Right atrium auricular region (tissue), 2 donors: ENCODE results near the gene CHTF18. TPM values are rescaled to one million over a fixed set of nuclear protein-coding genes. Genes with fewer than 3 reads are reported as not detected.

Source experiments
- DNase-seq: peaks from one replicate; pipeline ENCODE4 v3.0.0-alpha.2; 2019; ENCODE audit warnings: low spot score
- H3K27ac ChIP-seq, 2 donors: fragments of 200-600 bp; sonication (generic); 1 replicate in 1 of 2; 2 replicates in 1 of 2; pipeline ENCODE4 v1.5.1; 2016 to 2019
- H3K27me3 ChIP-seq, 2 donors: fragments of 200-600 bp; sonication (generic); one replicate each; pipeline versions ENCODE4 v1.5.1 to v1.6.0; 2017 to 2019
- H3K36me3 ChIP-seq: fragments of 200-600 bp; sonication (generic); one replicate; pipeline ENCODE4 v1.5.1; 2016
- H3K4me1 ChIP-seq, 2 donors: fragments of 200-600 bp; sonication (generic); one replicate each; pipeline versions ENCODE4 v1.5.1 to v1.6.0; 2017 to 2019
- H3K4me3 ChIP-seq, 2 donors: fragments of 200-600 bp; sonication (generic); 1 replicate in 1 of 2; 2 replicates in 1 of 2; pipeline ENCODE4 v1.5.1; 2017 to 2019; ENCODE audit warnings: mild to moderate bottlenecking in 1 of 2, moderate library complexity in 1 of 2
- H3K9me3 ChIP-seq, 2 donors: fragments of 200-600 bp; sonication (generic); one replicate each; pipeline ENCODE4 v1.5.1; 2019
- total RNA-seq, 2 donors: library from RNA; depleted of rRNA; stranded (reverse); fragments of >200 nt; gene quantifications; one replicate each; pipeline ENCODE4 v1.1.0, GENCODE V29; 2016
- TF ChIP-seq, protein P1 (sequence below), 2 donors: fragments of 200-600 bp; sonication (generic); IDR thresholded peaks; one replicate each; pipeline ENCODE4 v1.5.1; 2019; ENCODE audit warnings: antibody characterized with exemption in 2 of 2

CHTF18 gene
- total RNA-seq, 2 donors from 2014 or later: 1.8 to 2.3 TPM

DNA sequence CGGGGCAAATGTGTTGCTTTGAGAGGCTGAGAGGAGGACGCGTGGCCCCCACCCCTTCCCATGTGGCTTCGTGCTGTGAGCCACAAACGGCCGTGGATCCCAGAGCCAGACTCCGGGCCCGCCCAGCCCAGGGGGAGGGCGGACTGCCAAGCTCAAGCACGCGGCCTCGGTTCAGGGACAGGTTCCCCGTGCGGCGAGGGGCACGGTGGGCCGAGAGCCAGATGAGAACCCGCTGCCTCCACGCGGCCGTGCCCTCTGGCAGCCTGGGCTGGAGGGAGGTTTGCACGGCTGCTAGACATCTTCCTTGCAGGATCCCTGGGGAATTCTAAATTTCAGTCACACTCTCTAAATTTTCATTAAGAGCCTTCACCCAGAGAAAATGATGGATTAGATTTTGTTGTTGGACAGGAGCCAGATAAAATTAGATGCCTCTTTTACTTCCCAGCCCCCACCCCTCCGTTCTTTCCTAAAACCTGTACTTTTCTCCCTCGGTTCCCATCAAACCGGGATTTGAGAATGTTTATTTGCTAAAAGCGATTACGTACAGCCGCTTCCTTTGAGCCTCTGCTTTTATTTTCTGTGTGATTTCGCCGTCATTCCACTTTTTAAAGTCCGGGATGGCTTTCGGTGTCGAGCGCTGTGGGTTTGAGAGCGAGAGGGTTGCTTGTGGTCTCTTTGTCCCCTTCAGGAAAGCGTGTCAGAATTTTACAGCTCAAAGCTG is 37.1 kb downstream of the CHTF18 start:
- H3K4me1 ChIP-seq: no peaks in the 10 kb centered on the region
- no peaks in the 10 kb centered on the region for H3K36me3 ChIP-seq
- DNase-seq: no peak
- TF ChIP-seq, protein P1, sequence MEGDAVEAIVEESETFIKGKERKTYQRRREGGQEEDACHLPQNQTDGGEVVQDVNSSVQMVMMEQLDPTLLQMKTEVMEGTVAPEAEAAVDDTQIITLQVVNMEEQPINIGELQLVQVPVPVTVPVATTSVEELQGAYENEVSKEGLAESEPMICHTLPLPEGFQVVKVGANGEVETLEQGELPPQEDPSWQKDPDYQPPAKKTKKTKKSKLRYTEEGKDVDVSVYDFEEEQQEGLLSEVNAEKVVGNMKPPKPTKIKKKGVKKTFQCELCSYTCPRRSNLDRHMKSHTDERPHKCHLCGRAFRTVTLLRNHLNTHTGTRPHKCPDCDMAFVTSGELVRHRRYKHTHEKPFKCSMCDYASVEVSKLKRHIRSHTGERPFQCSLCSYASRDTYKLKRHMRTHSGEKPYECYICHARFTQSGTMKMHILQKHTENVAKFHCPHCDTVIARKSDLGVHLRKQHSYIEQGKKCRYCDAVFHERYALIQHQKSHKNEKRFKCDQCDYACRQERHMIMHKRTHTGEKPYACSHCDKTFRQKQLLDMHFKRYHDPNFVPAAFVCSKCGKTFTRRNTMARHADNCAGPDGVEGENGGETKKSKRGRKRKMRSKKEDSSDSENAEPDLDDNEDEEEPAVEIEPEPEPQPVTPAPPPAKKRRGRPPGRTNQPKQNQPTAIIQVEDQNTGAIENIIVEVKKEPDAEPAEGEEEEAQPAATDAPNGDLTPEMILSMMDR (IDR thresholded peaks at IDR 0.05): no peak
- H3K27ac ChIP-seq: no peak overlapping the region
- H3K9me3 ChIP-seq: no peaks in the 10 kb centered on the region
- H3K4me3 ChIP-seq: no peak overlapping the region
- no peaks in the 10 kb centered on the region for H3K27me3 ChIP-seq

DNA sequence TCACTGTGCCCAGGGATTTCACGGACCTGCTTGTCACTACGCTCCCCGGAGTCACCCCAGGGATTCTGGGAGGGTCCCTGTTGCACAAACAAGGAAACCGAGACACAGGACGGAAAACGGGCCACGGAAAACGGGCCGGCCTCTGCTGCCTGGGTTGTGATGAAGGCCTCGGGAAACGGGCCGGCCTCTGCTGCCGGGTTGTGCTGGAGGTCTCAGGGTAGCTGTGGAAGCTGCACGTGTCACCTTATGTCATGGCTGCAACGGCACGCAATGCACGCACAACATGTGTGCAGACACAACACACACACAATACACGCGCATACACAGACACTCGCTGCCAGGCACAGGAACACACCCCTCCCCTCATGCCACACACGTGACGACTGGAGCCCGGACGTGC is 39.1 kb downstream of the CHTF18 start:
- TF ChIP-seq, protein P1 (IDR thresholded peaks at IDR 0.05): no peak
- DNase-seq: no peak
- Histone ChIP-seq H3K4me3 (no peak overlapping the region), H3K4me1 (no peaks in the 10 kb centered on the region), H3K27ac (no peak overlapping the region), H3K27me3 (no peaks in the 10 kb centered on the region), H3K36me3 (no peaks in the 10 kb centered on the region), H3K9me3 (no peaks in the 10 kb centered on the region)

DNA sequence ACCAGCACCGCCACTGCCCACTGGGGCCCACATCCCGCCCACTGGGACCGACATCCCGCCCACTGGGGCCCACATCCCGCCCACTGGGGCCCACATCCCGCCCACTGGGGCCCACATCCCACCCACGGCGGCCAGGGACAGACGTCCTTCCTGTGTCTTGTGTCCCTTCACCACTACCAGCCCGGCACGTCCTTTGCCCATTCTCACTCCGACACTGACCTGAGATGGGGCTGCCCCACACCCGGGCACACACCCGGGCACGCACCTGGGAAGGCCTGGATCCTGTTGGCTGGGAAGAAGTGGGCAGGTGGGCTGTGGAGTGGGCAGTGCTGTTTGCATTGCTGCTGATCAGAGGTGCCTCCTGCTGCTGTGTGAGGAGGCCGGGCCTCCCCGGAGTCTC is 40.5 kb downstream of the CHTF18 start:
- Histone ChIP-seq H3K27ac (no peak overlapping the region), H3K4me3 (no peak overlapping the region), H3K4me1 (no peaks in the 10 kb centered on the region), H3K9me3 (no peaks in the 10 kb centered on the region), H3K27me3 (no peaks in the 10 kb centered on the region), H3K36me3 (no peaks in the 10 kb centered on the region)
- DNase-seq: no peak
- TF ChIP-seq, protein P1 (IDR thresholded peaks at IDR 0.05): no peak

DNA sequence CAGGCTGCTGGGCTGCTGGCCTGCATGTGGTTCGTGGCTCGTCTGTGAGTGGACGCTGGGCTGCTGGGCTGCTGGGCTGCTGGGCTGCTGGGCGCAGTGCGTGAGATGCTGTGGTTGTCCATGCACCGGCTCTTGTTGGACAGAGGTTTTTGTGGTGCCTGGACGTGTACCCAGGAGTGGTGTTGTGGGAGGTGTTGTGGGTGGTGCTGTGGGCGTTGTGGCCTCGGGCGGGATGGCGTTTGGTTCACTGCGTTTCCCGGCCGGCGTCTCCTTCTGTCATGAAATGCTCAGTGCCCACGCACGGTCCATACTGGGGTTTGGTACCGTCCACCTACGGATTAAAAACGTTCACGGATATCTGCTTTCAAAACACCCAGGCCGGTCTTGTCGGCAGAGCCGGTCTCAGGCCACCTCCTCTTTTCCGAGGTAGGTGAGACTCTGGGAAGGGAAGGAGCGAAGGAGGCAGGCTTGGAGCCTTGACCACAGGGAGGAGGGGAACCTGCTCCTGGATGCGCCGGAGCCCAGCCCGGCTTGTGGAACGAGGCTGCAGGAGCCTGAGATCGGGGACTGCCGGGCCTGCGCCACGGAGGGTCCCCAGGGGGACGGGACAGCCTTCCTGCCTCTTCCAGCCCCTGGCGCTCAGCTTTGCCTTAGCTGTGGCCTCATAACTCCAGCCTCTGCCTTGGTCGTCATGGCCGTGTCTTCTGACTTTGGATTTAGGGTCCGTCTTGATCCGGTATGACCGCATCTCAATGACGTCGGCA is 41.9 kb downstream of the CHTF18 start:
- Histone ChIP-seq H3K4me1 (no peaks in the 10 kb centered on the region), H3K27me3 (no peaks in the 10 kb centered on the region), H3K4me3 (no peak overlapping the region), H3K36me3 (no peaks in the 10 kb centered on the region), H3K27ac (no peak overlapping the region), H3K9me3 (peaks cover 0 to 8% of the 10 kb centered on the region in 2 donors)
- no peak for DNase-seq
- TF ChIP-seq, protein P1 (IDR thresholded peaks at IDR 0.05): no peak

DNA sequence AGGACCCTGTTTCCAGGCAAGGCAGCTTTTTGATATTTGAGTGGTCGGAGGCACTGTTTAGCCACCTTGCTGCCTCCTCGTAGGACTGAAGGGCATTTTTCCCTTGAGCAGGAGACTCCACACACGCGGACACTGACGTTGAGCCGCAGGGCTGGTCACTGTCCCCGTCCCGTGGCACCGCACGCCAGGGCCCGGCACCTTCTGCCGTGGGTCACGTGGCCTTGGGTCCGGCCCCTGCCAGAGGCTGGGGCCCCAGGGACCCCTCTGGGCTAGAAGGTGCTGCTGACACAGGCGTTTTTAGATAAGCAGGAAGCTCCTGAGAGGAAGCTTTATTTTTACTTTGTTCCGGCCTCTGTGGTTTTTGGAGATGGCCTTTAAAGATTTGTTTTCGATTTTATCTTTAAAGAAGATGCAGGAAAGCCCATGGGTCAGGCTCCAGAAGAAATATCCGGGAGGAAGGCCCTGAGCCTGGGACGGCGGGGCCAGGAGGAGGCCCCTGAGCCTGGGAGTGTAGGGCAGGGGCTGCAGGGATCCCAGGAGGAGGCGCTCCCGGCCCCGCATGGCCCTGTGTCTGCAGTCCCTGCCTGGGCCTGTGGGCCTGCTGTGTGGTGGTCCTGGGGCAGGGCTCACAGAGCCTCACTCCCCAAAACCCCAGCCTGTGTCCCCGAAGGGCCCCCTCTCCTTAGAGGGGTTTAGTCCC is 42.6 kb downstream of the CHTF18 start:
- Histone ChIP-seq H3K27ac (no peak overlapping the region), H3K4me3 (no peak overlapping the region), H3K36me3 (no peaks in the 10 kb centered on the region), H3K27me3 (no peaks in the 10 kb centered on the region), H3K9me3 (peaks cover 3 to 15% of the 10 kb centered on the region in 2 donors), H3K4me1 (no peaks in the 10 kb centered on the region)
- DNase-seq: no peak
- TF ChIP-seq, protein P1 (IDR thresholded peaks at IDR 0.05): no peak
